Stimulated activated CD4-positive, alpha-beta T cell treated with anti-CD3 and anti-CD28 coated beads, Interleukin-1b, Interleukin-23, amount 100 ng/mL, for 4 hours (primary cell): ENCODE results near the gene KCNF1.
"Not testable (repeated sequence)": the region's sequence is repeated elsewhere in the genome, so short reads cannot be mapped to it uniquely, and the experiment has no call there.

Source experiments
- DNase-seq, 2 donors: peaks; one replicate each; pipeline ENCODE4 v3.0.0-alpha.2; 2020; ENCODE audit warnings: low read depth in 2 of 2

Gene KCNF1

GRCh38 chr2:10944799-10945198 is 33.1 kb downstream of the KCNF1 start:
- DNase-seq = no peak

DNA sequence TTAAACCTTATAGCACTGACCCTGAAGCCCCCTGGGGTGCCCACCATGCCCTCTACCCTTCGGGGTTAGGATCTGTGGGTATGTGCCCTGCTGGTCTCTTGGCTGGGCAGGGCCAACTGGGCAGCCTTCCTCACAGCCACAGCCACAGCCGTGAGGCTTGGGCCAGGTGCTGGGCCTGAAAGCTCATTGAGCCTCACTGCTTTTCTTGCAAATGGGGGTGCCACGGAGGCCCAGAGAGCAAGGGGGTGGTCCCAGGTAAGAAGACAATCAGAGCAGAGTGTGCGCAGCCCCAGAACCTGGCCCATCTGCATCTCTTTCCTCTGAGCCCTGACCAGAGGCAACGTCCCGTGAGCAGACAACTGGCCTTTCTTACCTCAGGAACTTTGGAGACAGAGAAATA is 34.7 kb downstream of the KCNF1 start:
- DNase-seq = no peak

DNA sequence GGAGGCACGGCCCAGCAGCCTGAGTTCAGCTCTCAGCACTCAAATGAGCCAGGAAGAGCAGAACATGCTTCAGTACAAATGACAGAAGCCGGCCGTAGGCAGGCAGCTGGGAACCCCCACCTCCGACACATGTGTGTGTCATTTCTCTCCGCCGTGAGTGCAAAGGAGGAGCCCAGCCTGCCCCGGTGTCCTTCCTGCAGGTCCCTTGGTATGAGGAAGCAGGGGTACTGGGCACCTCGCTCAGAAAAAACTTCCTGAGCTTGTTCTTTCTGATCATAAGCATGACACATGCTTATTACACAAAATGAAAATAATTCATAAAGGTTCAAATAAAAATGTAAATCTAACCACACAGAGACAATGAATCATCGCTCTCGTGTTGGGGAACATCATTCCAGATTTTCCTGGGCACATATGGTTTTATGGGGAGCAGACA is 35.3 kb downstream of the KCNF1 start:
- no peak for DNase-seq

DNA sequence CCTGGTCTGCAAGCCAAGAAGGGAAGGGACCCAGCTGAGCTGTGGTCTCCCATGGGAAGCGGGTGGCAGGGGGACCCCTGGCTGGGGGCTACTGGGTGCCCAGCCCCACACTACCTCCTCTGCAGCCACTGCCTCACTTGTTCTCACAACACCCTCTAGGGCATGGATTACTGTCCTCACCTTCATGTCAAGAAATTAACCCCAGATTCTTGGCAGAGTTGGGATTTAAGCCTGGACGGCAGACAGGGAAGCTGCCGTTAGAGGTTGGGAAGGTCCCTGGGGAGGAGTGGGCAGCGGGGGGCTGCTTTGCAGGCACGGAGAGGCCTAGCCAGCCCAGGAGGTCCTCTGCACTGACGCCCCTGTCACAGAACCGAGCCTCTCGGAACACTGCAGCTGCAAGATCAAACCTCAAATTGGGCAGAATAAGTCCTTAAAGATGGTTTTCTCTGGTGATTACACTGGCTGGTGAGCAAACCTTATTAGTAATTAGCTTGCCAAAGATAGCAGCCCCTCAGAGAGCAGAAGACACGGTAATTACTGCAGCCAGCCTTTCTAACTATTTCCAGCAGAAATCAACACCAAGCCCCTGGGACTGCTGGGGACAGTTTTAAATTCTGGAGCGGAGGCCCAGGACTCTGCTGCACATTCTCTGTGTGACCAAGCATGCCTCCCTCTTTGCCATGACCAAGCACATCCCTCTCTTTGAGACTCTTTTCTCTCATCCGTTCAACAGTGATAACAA is 35.9 kb downstream of the KCNF1 start:
- DNase-seq = no peak

DNA sequence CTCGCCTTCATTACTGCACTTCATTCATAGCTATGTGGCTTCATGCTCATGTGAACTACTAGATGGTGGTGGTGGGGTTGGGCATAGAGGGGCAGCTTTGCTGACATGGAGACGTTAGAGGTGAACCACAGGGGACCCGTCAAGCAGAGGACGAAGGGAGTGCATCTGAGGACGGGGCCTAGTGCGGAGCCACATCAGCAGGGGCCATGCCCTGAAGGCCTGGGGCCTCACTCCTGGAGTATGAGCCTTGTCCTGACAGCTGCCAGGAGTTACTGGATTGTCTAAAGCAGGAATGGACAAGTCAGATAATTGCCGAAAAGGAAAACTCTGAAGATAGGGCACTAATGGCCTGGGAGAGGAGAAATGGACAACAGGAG is 36.4 kb downstream of the KCNF1 start:
- DNase-seq = no peak

- no peak for DNase-seq
Measured at GRCh38 chr2:10948606-10949230, 37.0 kb downstream of the KCNF1 start.

DNA sequence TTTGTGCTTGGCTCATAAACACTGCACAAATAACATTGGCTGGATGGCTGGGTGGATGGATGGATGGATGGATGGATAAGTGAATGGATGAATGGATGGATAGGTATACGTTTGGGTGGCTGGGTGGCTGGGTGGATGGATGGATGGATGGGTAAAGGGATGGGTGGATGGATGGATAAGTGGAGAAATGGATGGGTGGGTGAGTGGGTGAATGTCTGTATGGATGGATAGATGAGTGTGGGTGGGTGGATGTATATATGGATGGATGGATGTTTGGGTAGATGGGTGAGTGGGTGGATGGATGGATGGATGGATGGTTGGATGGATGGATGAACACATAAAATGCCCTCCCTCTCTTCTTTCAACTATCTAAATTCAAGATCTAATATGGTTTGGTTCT is 38.1 kb downstream of the KCNF1 start:
- no peak for DNase-seq

GRCh38 chr2:10951558-10952414 is 40.1 kb downstream of the KCNF1 start:
- DNase-seq = no peak

- no peak for DNase-seq
Measured at GRCh38 chr2:10954416-10954815, 42.7 kb downstream of the KCNF1 start.

GRCh38 chr2:10954856-10955818 is 43.4 kb downstream of the KCNF1 start:
- DNase-seq = no peak

DNA sequence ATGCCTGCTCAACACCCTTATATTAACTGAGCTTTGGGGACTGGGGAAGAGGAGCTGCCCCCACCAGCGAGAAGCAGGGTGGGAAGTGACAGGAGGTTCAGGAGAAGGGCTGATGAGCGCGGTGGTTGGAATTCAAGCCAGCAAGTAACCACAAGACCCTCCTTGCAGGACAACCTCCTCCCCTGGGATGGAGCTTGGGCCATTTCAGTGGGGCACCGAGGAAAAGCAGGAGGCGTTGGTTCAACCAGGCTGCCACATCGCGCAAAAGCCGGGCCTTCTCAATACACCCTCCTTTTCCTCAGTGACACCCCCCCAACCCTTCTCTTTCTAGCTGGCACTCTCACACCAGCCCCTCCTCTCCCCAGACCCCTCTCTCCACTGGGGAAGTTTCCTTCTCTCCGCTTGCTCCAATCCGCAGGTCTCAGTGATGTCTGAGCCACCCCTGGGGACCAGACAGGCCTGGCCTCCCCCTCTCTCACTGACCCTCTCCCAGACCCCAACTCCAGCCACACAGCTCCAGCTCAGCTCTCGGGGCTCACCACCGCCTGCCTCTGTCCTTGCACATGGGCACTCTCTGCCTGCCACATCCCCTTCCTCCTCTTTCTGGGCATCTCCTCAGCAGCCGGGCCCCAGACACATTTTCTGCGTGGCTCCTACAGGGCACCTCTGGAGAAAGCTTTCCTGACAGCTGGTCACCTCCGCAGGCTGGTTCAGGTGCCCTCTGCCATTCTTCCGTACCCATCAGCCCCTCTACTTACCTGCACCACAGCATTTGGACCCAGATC is 44.5 kb downstream of the KCNF1 start:
- DNase-seq = no peak

- no peak for DNase-seq
Measured at GRCh38 chr2:10957391-10957790, 45.7 kb downstream of the KCNF1 start.

DNA sequence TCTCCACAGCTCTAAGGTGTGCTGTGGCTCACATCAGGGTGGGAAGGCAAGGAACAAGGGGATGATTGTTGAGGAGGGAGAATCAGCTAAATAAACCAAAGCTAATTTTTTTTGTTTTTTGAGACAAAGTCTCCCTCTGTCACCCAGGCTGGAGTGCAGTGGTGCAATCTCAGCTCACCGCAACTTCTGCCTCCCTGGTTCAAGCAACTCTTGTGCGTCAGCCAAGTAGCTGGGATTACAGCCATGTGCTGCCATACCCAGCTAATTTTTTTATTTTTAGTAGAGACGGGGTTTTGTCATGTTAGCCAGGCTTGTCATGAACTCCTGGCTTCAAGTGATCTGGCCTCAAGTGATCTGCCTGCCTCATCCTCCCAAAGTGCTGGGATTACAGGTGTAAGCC is 46.7 kb downstream of the KCNF1 start:
- not testable (repeated sequence) for DNase-seq

DNA sequence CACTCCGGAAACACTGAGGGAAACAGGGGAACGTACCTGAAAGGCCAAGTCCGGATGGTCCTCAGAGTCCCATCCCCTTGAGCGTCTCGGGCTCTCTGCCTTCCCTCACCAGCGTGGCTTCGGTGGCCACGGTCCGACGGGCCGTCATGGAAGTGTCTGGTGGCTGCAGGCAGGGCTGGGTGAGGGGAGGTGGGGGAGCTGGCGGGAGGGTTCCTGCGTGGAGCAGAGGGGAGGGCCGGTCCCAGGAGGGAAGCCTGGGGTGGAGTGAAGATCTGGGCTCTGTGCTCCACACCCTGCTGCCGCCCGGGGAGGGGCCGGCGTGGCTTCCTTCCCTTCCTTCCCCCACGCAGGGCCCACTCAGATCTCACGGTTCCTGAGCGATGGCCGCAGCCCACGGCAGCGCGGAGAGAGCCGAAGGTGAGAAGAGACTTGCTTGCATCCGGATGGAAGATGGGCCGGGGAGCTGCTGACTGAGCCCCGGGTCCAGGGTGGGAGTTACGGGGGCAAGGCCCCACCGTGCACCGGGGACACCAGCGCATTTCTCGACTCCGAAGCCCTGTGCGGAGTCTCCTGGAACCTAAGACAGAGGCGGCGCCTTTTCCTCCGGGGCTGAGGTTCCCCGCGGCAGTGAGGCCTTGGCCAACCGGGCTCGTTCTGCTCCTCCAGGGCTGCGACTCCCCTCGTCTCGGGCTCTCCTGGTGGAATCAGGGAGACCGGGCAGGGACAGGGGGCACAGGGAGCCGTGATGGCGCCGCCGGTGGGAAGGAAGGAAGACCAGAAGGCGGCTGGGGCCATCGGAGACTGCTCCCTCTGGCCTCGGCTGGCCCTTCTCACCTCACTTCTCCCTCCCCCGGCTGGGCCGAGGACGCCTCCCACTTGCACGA is 49.1 kb downstream of the KCNF1 start:
- DNase-seq = no peak

DNA sequence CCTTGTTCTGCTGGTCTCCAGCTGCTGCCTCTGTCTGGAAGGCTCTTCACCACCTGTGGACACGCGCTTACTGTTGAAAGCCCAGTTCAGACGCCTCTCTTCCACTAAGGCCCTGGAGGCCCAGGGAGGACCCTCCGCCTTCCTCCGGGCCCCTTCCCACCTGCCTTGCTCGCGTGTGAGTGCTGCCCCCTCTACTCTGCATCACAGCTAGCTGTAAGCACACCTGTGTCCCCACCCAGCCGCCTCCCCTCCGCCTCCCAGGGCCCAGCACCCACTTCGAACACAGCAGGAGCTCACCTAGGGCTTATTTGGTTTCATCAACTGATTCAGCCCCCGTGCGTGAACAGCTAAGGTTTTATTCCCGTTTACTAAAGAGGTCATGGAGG is 49.7 kb downstream of the KCNF1 start:
- DNase-seq = no peak

- DNase-seq = no peak
Measured at GRCh38 chr2:10962004-10962403, 50.3 kb downstream of the KCNF1 start.

DNA sequence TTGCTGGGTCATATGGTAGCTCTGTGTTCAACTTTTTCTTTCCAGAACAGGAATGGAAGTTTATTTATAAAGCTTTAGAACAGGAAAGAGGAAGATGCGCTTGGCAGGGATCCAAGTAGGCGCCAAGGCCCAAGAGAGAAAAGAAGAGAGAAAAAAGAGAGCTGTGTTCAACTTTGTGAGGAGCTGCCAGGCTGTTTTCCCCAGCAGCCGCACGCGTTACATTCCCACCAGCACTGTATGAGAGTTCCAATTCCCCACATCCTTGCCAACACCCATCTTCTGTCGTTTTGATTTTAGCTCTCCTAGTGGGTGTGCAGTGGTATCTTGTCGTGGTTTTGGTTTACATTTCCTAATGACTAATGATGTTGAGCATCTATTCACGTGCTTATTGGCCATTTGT is 51.4 kb downstream of the KCNF1 start:
- DNase-seq = no peak
